Measurements from ENCODE around the gene UBASH3B.

Gene UBASH3B

DNA sequence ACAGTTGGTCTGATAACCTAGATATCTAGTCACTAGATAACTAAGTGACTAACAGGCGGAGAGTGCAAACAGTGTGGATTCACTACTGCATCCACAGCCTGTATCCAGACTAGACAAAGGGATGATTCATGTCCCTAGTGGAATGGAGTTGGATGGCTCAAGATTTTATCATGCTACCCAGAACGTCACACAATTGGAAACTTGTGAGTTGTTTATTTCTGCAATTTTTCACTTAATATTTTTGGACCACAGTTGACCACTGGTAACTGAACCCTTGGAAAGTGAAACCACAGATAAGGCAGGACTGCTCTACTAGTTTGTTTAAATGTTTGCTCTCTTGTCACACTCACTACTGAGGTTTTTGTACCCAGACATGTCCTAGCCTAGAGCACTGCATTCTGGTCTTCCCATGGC, 76.0 kb downstream of the UBASH3B start:
- no peaks in the 10 kb centered on the region for H3K9me3 ChIP-seq (ENCODE audit: low read depth, low read length)
- TF ChIP-seq EZH2 (IDR thresholded peaks at IDR 0.05) (no peak), POLR2AphosphoS5 (IDR thresholded peaks at IDR 0.05; ENCODE audit: borderline replicate concordance, low read depth, low read length) (no peak), FOXP2 (optimal IDR thresholded peaks at IDR 0.05; ENCODE audit: control extremely low read depth, extremely low read length, insufficient read depth) (no peak)
- H3K9ac ChIP-seq (ENCODE audit: insufficient read length): no peak overlapping the region
- no peak for DNase-seq (ENCODE audit: low read depth, low spot score)
- no peak overlapping the region for H3K27ac ChIP-seq
- H3K4me3 ChIP-seq: no peak overlapping the region
- no peaks in the 10 kb centered on the region for H3K36me3 ChIP-seq (ENCODE audit: insufficient read depth, low read length)

DNA sequence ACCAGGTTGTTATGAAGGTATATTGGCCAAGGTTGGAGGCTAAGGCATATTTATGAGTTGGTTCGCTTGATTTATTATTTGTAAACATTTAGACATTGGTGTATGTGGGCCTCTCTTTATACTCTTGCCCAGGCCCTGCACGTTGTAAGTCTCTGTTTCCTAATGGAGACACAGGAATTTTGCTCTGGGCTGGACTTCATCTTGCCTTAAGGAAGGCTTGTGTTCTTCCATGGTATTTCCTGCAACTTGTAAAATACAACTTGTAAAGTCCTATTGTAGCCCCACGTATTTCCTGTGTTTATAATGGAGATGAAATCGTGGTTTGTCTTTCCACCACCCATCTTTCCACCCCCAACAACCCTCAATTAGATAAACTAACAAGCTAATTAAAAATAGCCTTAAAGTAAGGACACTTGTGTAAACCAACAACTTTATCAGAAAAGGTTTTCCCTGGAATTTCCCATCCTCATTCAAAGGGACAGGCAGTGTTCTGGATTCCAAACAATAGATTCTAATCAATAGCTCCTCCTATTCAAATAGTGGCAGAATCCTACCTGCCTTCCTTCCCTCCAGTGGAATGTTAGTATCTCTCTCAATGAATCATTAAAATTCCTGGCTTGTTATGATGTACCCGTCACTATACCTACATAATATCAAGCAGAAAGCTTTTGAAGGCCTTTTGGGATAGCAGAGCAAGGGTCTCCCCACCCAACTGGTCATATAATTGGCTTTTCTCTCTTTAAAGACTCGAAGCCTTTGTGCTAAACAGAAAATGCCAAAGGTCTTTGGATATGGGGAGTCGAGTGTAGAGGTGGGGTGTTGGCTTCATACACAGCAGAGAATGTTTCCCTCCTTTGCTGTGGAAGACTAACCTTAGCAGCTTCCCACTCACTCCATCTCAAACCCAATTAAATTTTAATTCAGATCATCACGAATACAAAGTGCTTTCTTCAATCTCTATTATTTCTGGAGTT, 77.1 kb downstream of the UBASH3B start:
- Histone ChIP-seq H3K27ac (no peak overlapping the region), H3K9me3 (ENCODE audit: low read depth, low read length) (no peaks in the 10 kb centered on the region), H3K9ac (ENCODE audit: insufficient read length) (no peak overlapping the region), H3K4me3 (no peak overlapping the region), H3K36me3 (ENCODE audit: insufficient read depth, low read length) (no peaks in the 10 kb centered on the region)
- no peak for TF ChIP-seq POLR2AphosphoS5 (IDR thresholded peaks at IDR 0.05; ENCODE audit: borderline replicate concordance, low read depth, low read length)
- TF ChIP-seq EZH2 (IDR thresholded peaks at IDR 0.05): no peak
- no peak for TF ChIP-seq FOXP2 (optimal IDR thresholded peaks at IDR 0.05; ENCODE audit: control extremely low read depth, extremely low read length, insufficient read depth)
- no peak for DNase-seq (ENCODE audit: low read depth, low spot score)

DNA sequence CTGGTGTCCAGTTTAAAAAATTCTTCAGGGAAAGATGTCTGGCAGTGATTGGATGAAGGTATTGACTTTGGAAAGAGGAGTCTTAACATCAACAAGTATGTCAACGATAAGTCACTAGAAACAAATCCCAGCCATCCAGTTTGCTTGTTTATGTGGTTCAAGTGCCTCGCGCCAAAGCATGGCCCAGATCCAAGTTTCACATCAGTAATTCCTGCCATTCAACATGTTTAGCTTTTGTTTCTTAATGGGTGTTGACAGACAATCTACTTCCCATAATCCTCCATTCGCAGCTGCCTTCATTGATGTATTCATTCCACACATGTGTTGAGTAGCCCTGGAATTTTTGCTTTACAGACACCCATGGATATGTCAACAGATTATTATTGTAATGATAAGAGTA, 77.8 kb downstream of the UBASH3B start:
- DNase-seq (ENCODE audit: low read depth, low spot score): no peak
- Histone ChIP-seq H3K9me3 (ENCODE audit: low read depth, low read length) (no peaks in the 10 kb centered on the region), H3K4me3 (no peak overlapping the region), H3K36me3 (ENCODE audit: insufficient read depth, low read length) (no peaks in the 10 kb centered on the region), H3K9ac (ENCODE audit: insufficient read length) (no peak overlapping the region), H3K27ac (no peak overlapping the region)
- TF ChIP-seq POLR2AphosphoS5 (IDR thresholded peaks at IDR 0.05; ENCODE audit: borderline replicate concordance, low read depth, low read length): no peak
- no peak for TF ChIP-seq FOXP2 (optimal IDR thresholded peaks at IDR 0.05; ENCODE audit: control extremely low read depth, extremely low read length, insufficient read depth)
- TF ChIP-seq EZH2 (IDR thresholded peaks at IDR 0.05): no peak

DNA sequence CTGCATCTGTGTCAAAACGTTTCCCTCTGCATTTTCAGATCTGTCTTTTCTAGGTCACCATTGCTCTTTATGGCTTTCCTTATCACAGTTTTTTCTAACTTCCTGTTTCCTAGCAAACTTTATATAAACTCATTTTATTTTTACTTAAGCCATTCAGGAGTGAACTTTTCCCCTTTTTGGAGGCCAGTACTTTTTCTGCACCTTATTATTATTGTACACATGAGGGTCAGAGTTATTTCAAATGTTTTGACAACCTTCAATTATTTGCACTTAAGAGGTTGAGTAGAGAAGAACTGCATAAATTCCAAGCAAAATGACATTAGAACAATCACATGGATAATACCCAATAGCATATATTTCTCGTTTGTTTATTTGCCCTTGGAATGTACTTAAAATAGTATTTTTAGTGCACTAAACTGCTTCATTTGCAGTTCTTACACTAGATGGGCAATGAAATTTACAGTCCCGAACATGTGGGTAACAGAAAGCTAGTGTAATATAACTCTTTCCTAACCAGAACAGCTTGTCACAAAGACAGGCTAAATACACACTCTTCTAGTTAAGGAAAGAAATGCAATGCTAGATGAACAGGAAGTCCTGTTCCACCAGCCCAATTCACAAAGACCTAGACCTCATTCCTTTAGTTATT, 79.5 kb downstream of the UBASH3B start:
- H3K36me3 ChIP-seq (ENCODE audit: insufficient read depth, low read length): no peaks in the 10 kb centered on the region
- H3K4me3 ChIP-seq: no peak overlapping the region
- no peak overlapping the region for H3K27ac ChIP-seq
- no peaks in the 10 kb centered on the region for H3K9me3 ChIP-seq (ENCODE audit: low read depth, low read length)
- no peak for TF ChIP-seq EZH2 (IDR thresholded peaks at IDR 0.05)
- no peak for TF ChIP-seq POLR2AphosphoS5 (IDR thresholded peaks at IDR 0.05; ENCODE audit: borderline replicate concordance, low read depth, low read length)
- TF ChIP-seq FOXP2 (optimal IDR thresholded peaks at IDR 0.05; ENCODE audit: control extremely low read depth, extremely low read length, insufficient read depth): no peak
- H3K9ac ChIP-seq (ENCODE audit: insufficient read length): no peak overlapping the region
- DNase-seq (ENCODE audit: low read depth, low spot score): no peak

DNA sequence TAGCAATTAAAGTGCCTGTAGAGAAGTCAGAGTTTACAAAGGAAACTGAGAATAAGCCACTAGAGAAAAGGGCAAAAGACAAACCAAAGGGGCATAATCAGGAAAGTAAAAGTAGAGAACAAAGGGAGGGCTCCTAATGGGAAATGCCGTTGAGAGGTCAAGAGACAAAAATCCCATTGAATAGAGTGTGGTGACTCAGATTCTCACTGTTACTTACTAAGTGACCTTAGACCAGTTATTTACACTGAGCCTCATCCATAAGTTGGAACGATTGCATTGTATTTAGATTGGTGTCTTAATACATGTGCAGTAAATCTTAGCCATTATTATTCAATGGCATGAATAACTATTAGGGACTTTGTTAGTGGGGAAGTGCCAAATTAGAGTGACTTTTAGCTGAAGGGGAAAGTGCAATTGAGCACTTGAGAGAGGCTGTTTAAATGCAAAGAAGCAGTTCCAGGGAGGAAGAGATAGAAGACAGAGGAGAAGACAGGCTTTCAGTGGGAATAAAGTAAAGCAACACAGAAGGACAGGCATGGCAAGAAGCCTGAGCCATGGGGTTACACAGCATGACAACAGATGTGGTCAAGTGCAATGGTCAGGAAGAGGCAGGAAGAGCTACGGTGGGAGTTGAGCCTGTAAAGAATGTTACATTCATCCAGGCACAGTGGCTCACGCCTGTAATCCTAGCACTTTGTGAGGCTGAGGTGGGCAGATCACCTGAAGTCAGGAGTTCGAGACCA, 82.6 kb downstream of the UBASH3B start:
- Histone ChIP-seq H3K4me3 (no peak overlapping the region), H3K9me3 (ENCODE audit: low read depth, low read length) (no peaks in the 10 kb centered on the region), H3K36me3 (ENCODE audit: insufficient read depth, low read length) (no peaks in the 10 kb centered on the region), H3K9ac (ENCODE audit: insufficient read length) (no peak overlapping the region), H3K27ac (no peak overlapping the region)
- DNase-seq (ENCODE audit: low read depth, low spot score): no peak
- no peak for TF ChIP-seq POLR2AphosphoS5 (IDR thresholded peaks at IDR 0.05; ENCODE audit: borderline replicate concordance, low read depth, low read length)
- no peak for TF ChIP-seq EZH2 (IDR thresholded peaks at IDR 0.05)
- TF ChIP-seq FOXP2 (optimal IDR thresholded peaks at IDR 0.05; ENCODE audit: control extremely low read depth, extremely low read length, insufficient read depth): no peak

DNA sequence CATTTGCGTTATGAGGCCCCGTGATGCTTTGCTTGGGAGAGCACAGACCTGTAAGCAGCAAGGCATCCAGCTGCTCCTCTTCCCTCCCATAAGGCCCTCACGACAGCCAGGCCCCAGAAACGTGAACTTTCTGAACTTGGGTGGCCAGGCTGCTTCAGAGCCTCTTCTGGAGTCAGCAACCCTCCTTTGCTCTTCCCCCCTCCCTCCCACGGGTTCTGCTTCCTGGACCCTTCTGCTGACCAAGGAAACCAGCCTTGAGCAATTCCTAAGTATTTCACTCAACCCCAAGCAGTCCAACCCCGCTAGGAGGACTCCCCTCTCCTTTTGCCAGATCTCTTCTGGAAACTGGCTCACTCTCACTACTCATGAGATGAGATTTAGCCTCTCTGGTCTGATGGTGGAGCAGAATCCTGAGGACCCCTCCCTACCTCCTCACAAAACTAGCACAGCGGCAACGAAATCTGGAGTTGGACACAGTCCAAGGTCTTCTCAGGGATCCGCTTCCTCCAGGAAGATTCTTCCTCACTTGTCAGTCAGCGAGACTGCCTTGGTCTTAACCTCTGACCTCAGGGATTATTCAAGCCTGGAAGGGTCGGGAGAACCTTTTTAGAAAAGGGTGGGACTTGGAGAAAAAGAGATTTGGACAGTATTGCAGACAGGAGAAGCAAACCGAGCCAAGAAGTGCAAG, 86.2 kb downstream of the UBASH3B start:
- Histone ChIP-seq H3K36me3 (ENCODE audit: insufficient read depth, low read length) (no peaks in the 10 kb centered on the region), H3K27ac (no peak overlapping the region), H3K4me3 (no peak overlapping the region), H3K9me3 (ENCODE audit: low read depth, low read length) (no peaks in the 10 kb centered on the region), H3K9ac (ENCODE audit: insufficient read length) (no peak overlapping the region)
- DNase-seq (ENCODE audit: low read depth, low spot score): no peak
- TF ChIP-seq FOXP2 (optimal IDR thresholded peaks at IDR 0.05; ENCODE audit: control extremely low read depth, extremely low read length, insufficient read depth) (no peak), EZH2 (IDR thresholded peaks at IDR 0.05) (no peak), POLR2AphosphoS5 (IDR thresholded peaks at IDR 0.05; ENCODE audit: borderline replicate concordance, low read depth, low read length) (no peak)

DNA sequence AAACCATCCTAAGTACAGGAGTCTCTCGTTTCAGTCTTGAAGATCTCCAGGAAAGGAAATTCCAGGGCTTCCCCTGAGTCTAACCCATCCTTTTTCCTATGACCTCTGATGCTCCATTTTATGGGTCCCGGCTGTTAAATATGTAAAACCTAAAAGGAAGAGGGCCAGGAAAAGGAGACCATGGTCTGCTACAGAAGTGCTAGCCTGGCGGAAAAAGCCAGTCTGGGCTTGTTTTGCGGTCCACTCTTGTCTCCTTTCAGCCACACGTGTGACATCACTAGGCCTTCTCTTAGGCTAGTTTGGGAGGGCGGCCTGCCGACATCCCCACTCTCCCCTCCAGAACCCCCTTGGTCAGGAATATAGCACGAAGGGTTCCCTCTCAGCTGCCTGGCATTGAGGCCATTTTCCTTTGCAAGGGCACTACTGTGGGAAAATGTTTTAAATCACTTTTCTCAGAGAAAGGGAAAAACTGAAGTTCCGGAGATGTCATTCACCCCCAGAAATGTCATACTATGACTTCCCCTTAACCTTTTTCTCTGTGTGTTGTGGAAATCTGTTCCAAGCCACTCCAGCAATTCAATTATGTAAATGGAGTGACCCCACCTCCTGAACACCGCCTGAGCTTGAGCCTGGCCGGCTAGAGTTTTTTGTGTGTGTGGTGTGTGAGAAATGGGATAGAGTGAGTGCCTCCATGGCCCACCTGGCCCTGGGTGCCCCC, 86.9 kb downstream of the UBASH3B start:
- Histone ChIP-seq H3K36me3 (ENCODE audit: insufficient read depth, low read length) (no peaks in the 10 kb centered on the region), H3K9ac (ENCODE audit: insufficient read length) (no peak overlapping the region), H3K27ac (no peak overlapping the region), H3K9me3 (ENCODE audit: low read depth, low read length) (no peaks in the 10 kb centered on the region), H3K4me3 (no peak overlapping the region)
- DNase-seq (ENCODE audit: low read depth, low spot score): no peak
- no peak for TF ChIP-seq EZH2 (IDR thresholded peaks at IDR 0.05)
- no peak for TF ChIP-seq FOXP2 (optimal IDR thresholded peaks at IDR 0.05; ENCODE audit: control extremely low read depth, extremely low read length, insufficient read depth)
- no peak for TF ChIP-seq POLR2AphosphoS5 (IDR thresholded peaks at IDR 0.05; ENCODE audit: borderline replicate concordance, low read depth, low read length)
